GM18519 (cell line): ENCODE data around the gene PRORP.
"Not testable (repeated sequence)": the region's sequence is repeated elsewhere in the genome, so short reads cannot be mapped to it uniquely, and the experiment has no call there.

ENCODE experiments used
- ATAC-seq: cut with Tn5 transposase; IDR thresholded peaks from one replicate; pipeline ENCODE4 v1.9.1; 2021; ENCODE audit warnings: mild to moderate bottlenecking, moderate library complexity; ENCODE audit not compliant: unreplicated experiment, low FRiP score

PRORP gene

GRCh38 chr14:35134329-35135123 is 12.2 kb downstream of the PRORP start:
- ATAC-seq = no peak

GRCh38 chr14:35138585-35138984 is 16.2 kb downstream of the PRORP start:
- ATAC-seq = no peak

- ATAC-seq = no peak
These were observed 18.6 kb downstream of the PRORP start for GRCh38 chr14:35140718-35141581.

GRCh38 chr14:35144029-35144428 is 21.7 kb downstream of the PRORP start:
- ATAC-seq = no peak

GRCh38 chr14:35146711-35147149 is 24.4 kb downstream of the PRORP start:
- no peak for ATAC-seq

- no peak for ATAC-seq
These were observed 24.8 kb downstream of the PRORP start for GRCh38 chr14:35147186-35147585.

GRCh38 chr14:35147711-35148110 is 25.4 kb downstream of the PRORP start:
- no peak for ATAC-seq

GRCh38 chr14:35149239-35149638 is 26.9 kb downstream of the PRORP start:
- no peak for ATAC-seq

- not testable (repeated sequence) for ATAC-seq
These were observed 30.2 kb downstream of the PRORP start for GRCh38 chr14:35152531-35152930.

GRCh38 chr14:35154016-35154415 is 31.7 kb downstream of the PRORP start:
- ATAC-seq = no peak

- no peak for ATAC-seq
These were observed 33.6 kb downstream of the PRORP start for GRCh38 chr14:35155962-35156361.

GRCh38 chr14:35158491-35158890 is 36.1 kb downstream of the PRORP start:
- ATAC-seq = no peak

- no peak for ATAC-seq
These were observed 36.8 kb downstream of the PRORP start for GRCh38 chr14:35158951-35159653.

- no peak for ATAC-seq
These were observed 37.5 kb downstream of the PRORP start for GRCh38 chr14:35159742-35160409.

GRCh38 chr14:35161231-35161630 is 38.9 kb downstream of the PRORP start:
- no peak for ATAC-seq

- no peak for ATAC-seq
These were observed 41.0 kb downstream of the PRORP start for GRCh38 chr14:35163384-35163783.

GRCh38 chr14:35164849-35165248 is 42.5 kb downstream of the PRORP start:
- no peak for ATAC-seq

- no peak for ATAC-seq
These were observed 45.1 kb downstream of the PRORP start for GRCh38 chr14:35167496-35167895.
